Astrocyte (in vitro differentiated cells and primary cell): ENCODE data around the gene NSMF. TPM values are rescaled to one million over a fixed set of nuclear protein-coding genes. Genes with fewer than 3 reads are reported as not detected.

Experiments used
- DNase-seq: peaks from one replicate; pipeline ENCODE4 v3.0.0-alpha.2; 2010; ENCODE audit warnings: low read depth
- FAIRE-seq: peaks from 2 replicates; lab custom pipeline; 2011; peaks lifted over from hg19 to GRCh38; lab: Jason Lieb, UNC
- H2AFZ ChIP-seq: 2 replicates; pipeline ENCODE4 v1.6.0; 2012; ENCODE audit warnings: low read depth, low read length, inconsistent platforms
- H3K27ac ChIP-seq: 2 replicates; pipeline ENCODE4 v1.5.1; 2011; ENCODE audit warnings: low read depth, low read length, inconsistent platforms
- H3K27me3 ChIP-seq: 2 replicates; pipeline ENCODE4 v1.6.0; 2011; ENCODE audit warnings: low read length, inconsistent platforms; ENCODE audit not compliant: insufficient read depth
- H3K36me3 ChIP-seq: 2 replicates; pipeline ENCODE4 v1.5.1; 2011; ENCODE audit warnings: low read length, inconsistent platforms; ENCODE audit not compliant: insufficient read depth
- H3K4me1 ChIP-seq: 2 replicates; pipeline ENCODE4 v1.5.1; 2011; ENCODE audit warnings: low read length, inconsistent platforms; ENCODE audit not compliant: insufficient read depth
- H3K4me2 ChIP-seq: 2 replicates; pipeline ENCODE4 v1.6.0; 2012; ENCODE audit warnings: low read length, inconsistent platforms
- H3K4me3 ChIP-seq: 2 replicates; pipeline ENCODE4 v1.5.1; 2011; ENCODE audit warnings: low read depth, mild to moderate bottlenecking, low read length, inconsistent platforms; ENCODE audit not compliant: insufficient read depth
- H3K79me2 ChIP-seq: 2 replicates; pipeline ENCODE4 v1.6.0; 2012; ENCODE audit warnings: mild to moderate bottlenecking, low read length, inconsistent platforms; ENCODE audit not compliant: insufficient read depth
- H3K9ac ChIP-seq: 2 replicates; pipeline ENCODE4 v1.6.0; 2012; ENCODE audit warnings: mild to moderate bottlenecking, low read length, inconsistent platforms
- H3K9me3 ChIP-seq: 2 replicates; pipeline ENCODE4 v1.5.1; 2012; ENCODE audit warnings: low read depth, mild to moderate bottlenecking, low read length, inconsistent platforms; ENCODE audit not compliant: insufficient read depth
- H4K20me1 ChIP-seq: 2 replicates; pipeline ENCODE4 v1.6.0; 2012; ENCODE audit warnings: low read length, inconsistent platforms; ENCODE audit not compliant: insufficient read depth
- H3K27ac Mint-ChIP-seq: one replicate; pipeline ENCODE4 v1.8.0; 2021; ENCODE audit warnings: mild to moderate bottlenecking, mixed read lengths; ENCODE audit not compliant: unreplicated experiment
- H3K27me3 Mint-ChIP-seq: one replicate; pipeline ENCODE4 v1.8.0; 2021; ENCODE audit warnings: low read depth, mixed read lengths; ENCODE audit not compliant: unreplicated experiment
- H3K36me3 Mint-ChIP-seq: one replicate; pipeline ENCODE4 v1.8.0; 2021; ENCODE audit warnings: low read depth, mixed read lengths; ENCODE audit not compliant: unreplicated experiment
- H3K4me1 Mint-ChIP-seq: one replicate; pipeline ENCODE4 v1.8.0; 2021; ENCODE audit warnings: low read depth, mixed read lengths; ENCODE audit not compliant: unreplicated experiment
- H3K4me3 Mint-ChIP-seq: one replicate; pipeline ENCODE4 v1.8.0; 2021; ENCODE audit warnings: mild to moderate bottlenecking, moderate library complexity, mixed read lengths; ENCODE audit not compliant: unreplicated experiment
- H3K9me3 Mint-ChIP-seq: one replicate; pipeline ENCODE4 v1.8.0; 2021; ENCODE audit warnings: mild to moderate bottlenecking, mixed read lengths; ENCODE audit not compliant: unreplicated experiment
- EZH2 ChIP-seq: IDR thresholded peaks from 2 replicates; pipeline ENCODE4 v1.6.1; 2012; ENCODE audit warnings: mild to moderate bottlenecking, low read length, inconsistent platforms; ENCODE audit not compliant: insufficient read depth
- total RNA-seq: library from RNA; stranded (reverse); gene quantifications from 2 replicates; pipeline ENCODE4 v1.2.1, GENCODE V29; 2021
- TF ChIP-seq, protein P1 (sequence below): IDR thresholded peaks from 2 replicates; pipeline ENCODE4 v1.5.1; 2011; ENCODE audit warnings: low read depth, mild to moderate bottlenecking, inconsistent platforms, low read length, moderate library complexity; ENCODE audit not compliant: insufficient read depth

The NSMF gene
- total RNA-seq, 1 donor from 2014 or later = 50.5 TPM

GRCh38 chr9:137416563-137417151, 42.5 kb downstream of the NSMF start:
- no peak overlapping the region for H3K4me3 Mint-ChIP-seq
- no peaks in the 10 kb centered on the region for H3K9me3 ChIP-seq
- no peak overlapping the region for H3K4me2 ChIP-seq
- H3K9me3 Mint-ChIP-seq = no peaks in the 10 kb centered on the region
- H3K9ac ChIP-seq = no peak overlapping the region
- peaks cover 6% of the 10 kb centered on the region for H4K20me1 ChIP-seq
- TF ChIP-seq EZH2 = no peak
- TF ChIP-seq, protein P1, sequence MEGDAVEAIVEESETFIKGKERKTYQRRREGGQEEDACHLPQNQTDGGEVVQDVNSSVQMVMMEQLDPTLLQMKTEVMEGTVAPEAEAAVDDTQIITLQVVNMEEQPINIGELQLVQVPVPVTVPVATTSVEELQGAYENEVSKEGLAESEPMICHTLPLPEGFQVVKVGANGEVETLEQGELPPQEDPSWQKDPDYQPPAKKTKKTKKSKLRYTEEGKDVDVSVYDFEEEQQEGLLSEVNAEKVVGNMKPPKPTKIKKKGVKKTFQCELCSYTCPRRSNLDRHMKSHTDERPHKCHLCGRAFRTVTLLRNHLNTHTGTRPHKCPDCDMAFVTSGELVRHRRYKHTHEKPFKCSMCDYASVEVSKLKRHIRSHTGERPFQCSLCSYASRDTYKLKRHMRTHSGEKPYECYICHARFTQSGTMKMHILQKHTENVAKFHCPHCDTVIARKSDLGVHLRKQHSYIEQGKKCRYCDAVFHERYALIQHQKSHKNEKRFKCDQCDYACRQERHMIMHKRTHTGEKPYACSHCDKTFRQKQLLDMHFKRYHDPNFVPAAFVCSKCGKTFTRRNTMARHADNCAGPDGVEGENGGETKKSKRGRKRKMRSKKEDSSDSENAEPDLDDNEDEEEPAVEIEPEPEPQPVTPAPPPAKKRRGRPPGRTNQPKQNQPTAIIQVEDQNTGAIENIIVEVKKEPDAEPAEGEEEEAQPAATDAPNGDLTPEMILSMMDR = no peak
- DNase-seq = no peak
- no peaks in the 10 kb centered on the region for H3K36me3 ChIP-seq
- H3K4me1 ChIP-seq = peaks cover 15% of the 10 kb centered on the region
- H3K4me1 Mint-ChIP-seq = peaks cover 10% of the 10 kb centered on the region
- H3K79me2 ChIP-seq = peaks cover 16% of the 10 kb centered on the region
- H3K27me3 ChIP-seq = no peaks in the 10 kb centered on the region
- no peaks in the 10 kb centered on the region for H3K27me3 Mint-ChIP-seq
- no peak overlapping the region for H3K27ac Mint-ChIP-seq
- H3K36me3 Mint-ChIP-seq = no peaks in the 10 kb centered on the region
- no peak overlapping the region for H3K27ac ChIP-seq
- H2AFZ ChIP-seq = no peak overlapping the region
- no peak for FAIRE-seq
- no peak overlapping the region for H3K4me3 ChIP-seq

DNA sequence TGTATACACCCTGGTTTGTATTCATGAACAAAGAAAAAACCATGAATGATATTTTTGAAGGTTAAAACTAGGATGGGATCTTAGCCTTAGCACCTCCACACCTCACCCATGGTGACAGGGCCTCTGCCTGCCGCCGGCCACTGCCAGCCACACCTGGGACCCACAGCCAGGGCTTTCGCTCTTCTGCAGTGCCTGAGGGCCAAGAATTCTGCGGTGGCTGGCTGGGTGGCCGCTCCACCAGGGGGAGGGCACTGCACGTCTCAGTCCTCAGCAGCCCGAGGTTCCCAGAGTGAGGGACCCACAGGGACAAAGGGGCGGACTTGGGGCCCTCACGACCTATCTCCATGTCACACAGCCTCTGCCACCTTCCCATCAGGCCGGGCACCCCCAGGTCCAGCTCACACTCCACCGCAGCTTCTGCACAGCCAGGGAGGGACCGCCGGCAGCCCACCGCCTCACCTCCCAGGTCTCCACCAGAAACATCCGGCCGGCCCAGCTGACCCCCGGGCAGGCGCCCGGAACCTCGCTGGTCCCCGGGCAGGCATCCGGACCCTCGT, 43.0 kb downstream of the NSMF start:
- peaks cover 16% of the 10 kb centered on the region for H3K4me1 ChIP-seq
- Mint-ChIP-seq H3K27ac (no peak overlapping the region), H3K4me3 (no peak overlapping the region), H3K4me1 (peaks cover 10% of the 10 kb centered on the region), H3K27me3 (no peaks in the 10 kb centered on the region), H3K36me3 (no peaks in the 10 kb centered on the region), H3K9me3 (no peaks in the 10 kb centered on the region)
- no peak overlapping the region for H3K4me3 ChIP-seq
- FAIRE-seq (no peak), DNase-seq (no peak)
- H2AFZ ChIP-seq = no peak overlapping the region
- H3K36me3 ChIP-seq = no peaks in the 10 kb centered on the region
- H3K9ac ChIP-seq = no peak overlapping the region
- no peak for TF ChIP-seq EZH2
- TF ChIP-seq, protein P1 = no peak
- H3K79me2 ChIP-seq = peaks cover 11% of the 10 kb centered on the region
- H3K4me2 ChIP-seq = no peak overlapping the region
- peaks cover 6% of the 10 kb centered on the region for H4K20me1 ChIP-seq
- no peaks in the 10 kb centered on the region for H3K9me3 ChIP-seq
- no peak overlapping the region for H3K27ac ChIP-seq
- H3K27me3 ChIP-seq = no peaks in the 10 kb centered on the region

GRCh38 chr9:137415451-137415850, 43.7 kb downstream of the NSMF start:
- Histone ChIP-seq H3K27me3 (no peaks in the 10 kb centered on the region), H3K4me1 (peaks cover 23% of the 10 kb centered on the region), H3K36me3 (no peaks in the 10 kb centered on the region), H3K9ac (no peak overlapping the region), H2AFZ (no peak overlapping the region), H4K20me1 (peaks cover 6% of the 10 kb centered on the region), H3K27ac (no peak overlapping the region), H3K4me2 (no peak overlapping the region), H3K79me2 (peaks cover 6% of the 10 kb centered on the region), H3K4me3 (no peak overlapping the region), H3K9me3 (no peaks in the 10 kb centered on the region)
- Mint-ChIP-seq H3K27ac (no peak overlapping the region), H3K4me3 (no peak overlapping the region), H3K27me3 (no peaks in the 10 kb centered on the region), H3K36me3 (no peaks in the 10 kb centered on the region), H3K4me1 (peaks cover 10% of the 10 kb centered on the region), H3K9me3 (no peaks in the 10 kb centered on the region)
- TF ChIP-seq EZH2 = no peak
- TF ChIP-seq, protein P1 = no peak
- no peak for DNase-seq
- FAIRE-seq = no peak
